Measurements from ENCODE around the gene ZNF891. TPM values are rescaled to one million over a fixed set of nuclear protein-coding genes. Genes with fewer than 3 reads are reported as not detected.

Gene ZNF891
- 3.2 TPM for polyA plus RNA-seq
- long read RNA-seq, donor 1, full-length matches to known transcripts, result 2 of 2 reads
- long read RNA-seq, donor 1, partial matches to known transcripts, result 0 of 2 reads
- long read RNA-seq, donor 1, other reads (novel, unspliced or antisense), result 0 of 2 reads
- long read RNA-seq, donor 2, full-length matches to known transcripts, result 1 of 1 reads
- long read RNA-seq, donor 2, partial matches to known transcripts, result 0 of 1 reads
- long read RNA-seq, donor 2, other reads (novel, unspliced or antisense), result 0 of 1 reads
- long read RNA-seq, donor 3, result 0 reads
- long read RNA-seq, donor 4, result 0 reads
- long read RNA-seq, donor 5, full-length matches to known transcripts, result 1 of 6 reads
- long read RNA-seq, donor 5, partial matches to known transcripts, result 5 of 6 reads
- long read RNA-seq, donor 5, other reads (novel, unspliced or antisense), result 0 of 6 reads
- long read RNA-seq, donor 6, full-length matches to known transcripts, result 2 of 38 reads
- long read RNA-seq, donor 6, partial matches to known transcripts, result 36 of 38 reads
- long read RNA-seq, donor 6, other reads (novel, unspliced or antisense), result 0 of 38 reads
- long read RNA-seq, donor 7, partial matches to known transcripts, result 10 of 10 reads
- long read RNA-seq, donor 7, other reads (novel, unspliced or antisense), result 0 of 10 reads
- long read RNA-seq, donor 8, full-length matches to known transcripts, result 2 of 7 reads
- long read RNA-seq, donor 8, partial matches to known transcripts, result 5 of 7 reads
- long read RNA-seq, donor 8, other reads (novel, unspliced or antisense), result 0 of 7 reads
- long read RNA-seq, donor 9, full-length matches to known transcripts, result 1 of 20 reads
- long read RNA-seq, donor 9, partial matches to known transcripts, result 19 of 20 reads
- long read RNA-seq, donor 9, other reads (novel, unspliced or antisense), result 0 of 20 reads
- long read RNA-seq, donor 10, full-length matches to known transcripts, result 3 of 3 reads
- long read RNA-seq, donor 10, partial matches to known transcripts, result 0 of 3 reads
- long read RNA-seq, donor 10, other reads (novel, unspliced or antisense), result 0 of 3 reads
- long read RNA-seq, donor 11, result 0 reads

- WGBS (ENCODE audit: insufficient coverage, low lambda C conversion rate), result no CpG with 5 or more reads among the region's 87 CpGs
- Histone ChIP-seq H3K4me1 (ENCODE audit: control insufficient read depth, insufficient read depth, low read length) (no peaks in the 10 kb centered on the region), H3K36me3 (ENCODE audit: control insufficient read depth, insufficient read depth, low read length) (peaks cover 21% of the 10 kb centered on the region), H3K9me3 (ENCODE audit: control insufficient read depth, low read depth, low read length) (peaks cover 42% of the 10 kb centered on the region), H3K27ac (ENCODE audit: low read length) (peak within 1 kb of the TSS; percentile 97), H3K27me3 (ENCODE audit: control insufficient read depth, insufficient read depth, low read length) (no peaks in the 10 kb centered on the region), H3K4me3 (ENCODE audit: low read length) (peak within 1 kb of the TSS; percentile 97)
- peak; percentile 98 to 99 for DNase-seq
These were observed at the start of gene ZNF891, which contains the start of gene ZNF10 for GRCh38 chr12:133130038-133130807. Gene ZNF891, minus strand, starts transcription at chr12:133130274. Its CDS starts 8,356 bp downstream, at chr12:133121918. Gene ZNF10, plus strand, starts transcription at chr12:133130627. Its CDS starts 13,866 bp downstream, at chr12:133144493.

- Histone ChIP-seq H3K36me3 (ENCODE audit: control insufficient read depth, insufficient read depth, low read length) (no peaks in the 10 kb centered on the region), H3K27me3 (ENCODE audit: control insufficient read depth, insufficient read depth, low read length) (no peaks in the 10 kb centered on the region), H3K27ac (ENCODE audit: low read length) (no peak overlapping the region), H3K4me3 (ENCODE audit: low read length) (no peak overlapping the region), H3K4me1 (ENCODE audit: control insufficient read depth, insufficient read depth, low read length) (no peaks in the 10 kb centered on the region), H3K9me3 (ENCODE audit: control insufficient read depth, low read depth, low read length) (peaks cover 29% of the 10 kb centered on the region)
- WGBS (ENCODE audit: insufficient coverage, low lambda C conversion rate), result no CpG with 5 or more reads among the region's 1 CpG
- no peak for DNase-seq
These were observed 44.8 kb upstream of the ZNF891 start for GRCh38 chr12:133174901-133175300.

GRCh38 chr12:133172491-133172890 is 42.4 kb upstream of the ZNF891 start:
- WGBS (ENCODE audit: insufficient coverage, low lambda C conversion rate), result no CpG with 5 or more reads among the region's 1 CpG
- Histone ChIP-seq H3K4me1 (ENCODE audit: control insufficient read depth, insufficient read depth, low read length) (no peaks in the 10 kb centered on the region), H3K27ac (ENCODE audit: low read length) (no peak overlapping the region), H3K9me3 (ENCODE audit: control insufficient read depth, low read depth, low read length) (peaks cover 28% of the 10 kb centered on the region), H3K27me3 (ENCODE audit: control insufficient read depth, insufficient read depth, low read length) (no peaks in the 10 kb centered on the region), H3K36me3 (ENCODE audit: control insufficient read depth, insufficient read depth, low read length) (no peaks in the 10 kb centered on the region), H3K4me3 (ENCODE audit: low read length) (no peak overlapping the region)
- DNase-seq, result no peak

DNA sequence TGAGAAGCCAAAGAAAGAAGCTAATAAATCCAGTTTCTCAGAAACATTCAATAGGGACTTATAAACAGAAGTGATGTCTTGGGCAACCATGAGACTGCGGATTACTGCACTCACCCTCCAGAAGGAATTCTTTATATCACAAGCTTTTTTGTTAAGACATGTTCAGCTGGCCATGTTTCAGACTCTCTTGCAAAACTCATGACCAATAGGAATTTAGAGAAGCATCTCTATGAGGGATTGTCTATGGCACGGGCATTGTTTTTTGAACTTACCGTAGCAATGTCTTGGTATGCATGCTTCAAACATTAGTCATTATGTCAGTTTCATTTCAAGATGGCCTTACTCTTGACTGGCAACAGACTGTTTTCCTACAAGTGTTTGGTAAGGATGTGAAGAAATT is 35.7 kb upstream of the ZNF891 start:
- H3K36me3 ChIP-seq (ENCODE audit: control insufficient read depth, insufficient read depth, low read length), result no peaks in the 10 kb centered on the region
- H3K9me3 ChIP-seq (ENCODE audit: control insufficient read depth, low read depth, low read length), result peaks cover 22% of the 10 kb centered on the region
- H3K27ac ChIP-seq (ENCODE audit: low read length), result no peak overlapping the region
- no peaks in the 10 kb centered on the region for H3K27me3 ChIP-seq (ENCODE audit: control insufficient read depth, insufficient read depth, low read length)
- no peaks in the 10 kb centered on the region for H3K4me1 ChIP-seq (ENCODE audit: control insufficient read depth, insufficient read depth, low read length)
- H3K4me3 ChIP-seq (ENCODE audit: low read length), result no peak overlapping the region
- no peak for DNase-seq
- WGBS (ENCODE audit: insufficient coverage, low lambda C conversion rate), result 71% methylated on average over 1 of the region's 3 CpGs

GRCh38 chr12:133156125-133156690 is 26.1 kb upstream of the ZNF891 start:
- no peak overlapping the region for H3K4me3 ChIP-seq (ENCODE audit: low read length)
- no peak for DNase-seq
- H3K9me3 ChIP-seq (ENCODE audit: control insufficient read depth, low read depth, low read length), result peaks cover 28% of the 10 kb centered on the region
- no peaks in the 10 kb centered on the region for H3K4me1 ChIP-seq (ENCODE audit: control insufficient read depth, insufficient read depth, low read length)
- no CpG with 5 or more reads among the region's 2 CpGs for WGBS (ENCODE audit: insufficient coverage, low lambda C conversion rate)
- no peak overlapping the region for H3K27ac ChIP-seq (ENCODE audit: low read length)
- no peaks in the 10 kb centered on the region for H3K27me3 ChIP-seq (ENCODE audit: control insufficient read depth, insufficient read depth, low read length)
- peaks cover 43% of the 10 kb centered on the region for H3K36me3 ChIP-seq (ENCODE audit: control insufficient read depth, insufficient read depth, low read length)

DNA sequence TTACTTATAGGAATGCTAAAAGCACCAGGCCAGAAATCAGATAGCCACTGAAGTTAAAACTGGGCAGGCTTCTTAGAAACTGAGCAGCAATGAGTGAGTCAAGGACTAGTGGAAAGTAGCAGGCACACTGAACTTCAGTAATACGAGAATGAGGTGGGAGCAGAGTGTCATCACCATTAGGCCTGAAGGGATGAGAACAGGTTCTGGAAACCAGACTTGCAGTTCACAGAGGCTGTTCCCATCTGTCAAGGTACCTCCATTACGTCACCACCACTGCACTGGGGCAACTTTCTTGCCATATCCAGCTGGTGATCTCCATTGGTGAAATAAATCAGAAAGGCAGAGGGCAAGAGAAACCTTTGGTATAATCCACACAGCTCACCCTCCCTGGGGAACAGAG is 15.9 kb upstream of the ZNF891 start:
- WGBS (ENCODE audit: insufficient coverage, low lambda C conversion rate), result 100% methylated on average over 1 of the region's 2 CpGs
- Histone ChIP-seq H3K4me3 (ENCODE audit: low read length) (no peak overlapping the region), H3K4me1 (ENCODE audit: control insufficient read depth, insufficient read depth, low read length) (no peaks in the 10 kb centered on the region), H3K27me3 (ENCODE audit: control insufficient read depth, insufficient read depth, low read length) (no peaks in the 10 kb centered on the region), H3K27ac (ENCODE audit: low read length) (no peak overlapping the region), H3K9me3 (ENCODE audit: control insufficient read depth, low read depth, low read length) (peaks cover 48% of the 10 kb centered on the region), H3K36me3 (ENCODE audit: control insufficient read depth, insufficient read depth, low read length) (peaks cover 26% of the 10 kb centered on the region)
- DNase-seq, result no peak

- H3K27ac ChIP-seq (ENCODE audit: low read length), result no peak overlapping the region
- peaks cover 19% of the 10 kb centered on the region for H3K9me3 ChIP-seq (ENCODE audit: control insufficient read depth, low read depth, low read length)
- no peaks in the 10 kb centered on the region for H3K27me3 ChIP-seq (ENCODE audit: control insufficient read depth, insufficient read depth, low read length)
- no peaks in the 10 kb centered on the region for H3K4me1 ChIP-seq (ENCODE audit: control insufficient read depth, insufficient read depth, low read length)
- no CpG with 5 or more reads among the region's 2 CpGs for WGBS (ENCODE audit: insufficient coverage, low lambda C conversion rate)
- DNase-seq, result no peak
- no peak overlapping the region for H3K4me3 ChIP-seq (ENCODE audit: low read length)
- H3K36me3 ChIP-seq (ENCODE audit: control insufficient read depth, insufficient read depth, low read length), result peaks cover 36% of the 10 kb centered on the region
These were observed 5.7 kb upstream of the ZNF891 start for GRCh38 chr12:133135747-133136146.

DNA sequence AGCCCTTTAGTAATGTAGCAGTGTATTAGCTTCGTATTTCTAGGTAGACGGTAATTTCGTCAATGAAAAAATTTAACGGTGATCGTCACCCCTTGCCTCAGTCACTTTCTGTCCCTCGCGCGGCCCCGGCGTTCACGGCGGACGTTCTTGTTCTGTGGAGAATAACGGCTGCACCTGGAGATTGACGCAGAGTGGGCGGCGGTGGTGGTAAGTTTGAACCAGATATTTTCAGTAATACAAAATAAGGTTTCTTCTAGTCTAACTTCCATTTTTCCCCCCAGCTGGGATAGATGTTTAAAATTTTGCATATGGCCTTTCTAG is 694 bp upstream of the ZNF891 start:
- Histone ChIP-seq H3K4me1 (ENCODE audit: control insufficient read depth, insufficient read depth, low read length) (no peaks in the 10 kb centered on the region), H3K4me3 (ENCODE audit: low read length) (peak overlapping the region; percentile 64), H3K27ac (ENCODE audit: low read length) (peak overlapping the region; percentile 97), H3K27me3 (ENCODE audit: control insufficient read depth, insufficient read depth, low read length) (no peaks in the 10 kb centered on the region), H3K9me3 (ENCODE audit: control insufficient read depth, low read depth, low read length) (peaks cover 42% of the 10 kb centered on the region), H3K36me3 (ENCODE audit: control insufficient read depth, insufficient read depth, low read length) (peaks cover 24% of the 10 kb centered on the region)
- DNase-seq, result no peak
- WGBS (ENCODE audit: insufficient coverage, low lambda C conversion rate), result 0% methylated on average over 1 of the region's 17 CpGs

DNA sequence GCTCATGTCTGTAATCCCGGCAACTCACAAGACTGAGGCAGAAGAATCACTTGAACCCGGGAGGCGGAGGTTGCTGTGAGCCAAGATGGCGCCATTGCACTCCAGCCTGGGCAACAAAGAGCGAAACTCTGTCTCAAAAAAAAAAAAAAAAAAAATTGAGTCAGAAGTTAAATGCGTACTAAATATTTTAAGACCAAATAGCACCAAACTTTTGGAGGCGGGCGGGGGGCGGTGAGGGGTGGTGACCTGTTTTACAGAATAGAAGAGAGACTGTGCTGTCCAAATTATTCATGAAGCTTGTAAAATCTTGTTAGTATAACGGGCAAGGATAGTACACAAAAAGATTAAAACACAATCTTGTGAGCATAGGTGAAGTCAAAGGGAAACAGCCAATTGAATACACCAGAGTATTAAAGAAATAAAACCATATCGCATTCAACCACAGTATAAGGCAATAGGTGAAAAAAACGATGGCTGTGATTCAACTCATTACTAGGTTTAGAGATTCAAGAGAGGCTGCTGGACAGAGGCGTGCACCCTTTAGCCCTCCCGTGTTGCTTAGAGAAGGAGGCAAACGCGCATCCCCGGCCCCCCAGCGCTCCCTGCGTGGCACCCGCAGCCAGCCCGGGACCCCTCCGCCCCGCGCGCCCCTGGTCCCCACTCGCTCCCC is 571 bp downstream of the ZNF891 start:
- Histone ChIP-seq H3K27me3 (ENCODE audit: control insufficient read depth, insufficient read depth, low read length) (no peaks in the 10 kb centered on the region), H3K27ac (ENCODE audit: low read length) (peak overlapping the region; percentile 97), H3K4me1 (ENCODE audit: control insufficient read depth, insufficient read depth, low read length) (no peaks in the 10 kb centered on the region), H3K9me3 (ENCODE audit: control insufficient read depth, low read depth, low read length) (peaks cover 48% of the 10 kb centered on the region), H3K36me3 (ENCODE audit: control insufficient read depth, insufficient read depth, low read length) (peaks cover 15% of the 10 kb centered on the region), H3K4me3 (ENCODE audit: low read length) (peak overlapping the region; percentile 97)
- DNase-seq, result peak in 1 of 2 donors; percentile 22
- WGBS (ENCODE audit: insufficient coverage, low lambda C conversion rate), result 43% methylated on average over 3 of the region's 26 CpGs

Measured in large intestine (tissue), 12 donors.